HG03045 (cell line): ENCODE results near the gene EXOC3L2.
"Not testable (repeated sequence)": the region's sequence is repeated elsewhere in the genome, so short reads cannot be mapped to it uniquely, and the experiment has no call there.

ENCODE experiments used
- ATAC-seq: cut with Tn5 transposase; IDR thresholded peaks from one replicate; pipeline ENCODE4 v1.9.1; 2021; ENCODE audit warnings: mild to moderate bottlenecking, moderate library complexity; ENCODE audit not compliant: unreplicated experiment

Gene EXOC3L2

DNA sequence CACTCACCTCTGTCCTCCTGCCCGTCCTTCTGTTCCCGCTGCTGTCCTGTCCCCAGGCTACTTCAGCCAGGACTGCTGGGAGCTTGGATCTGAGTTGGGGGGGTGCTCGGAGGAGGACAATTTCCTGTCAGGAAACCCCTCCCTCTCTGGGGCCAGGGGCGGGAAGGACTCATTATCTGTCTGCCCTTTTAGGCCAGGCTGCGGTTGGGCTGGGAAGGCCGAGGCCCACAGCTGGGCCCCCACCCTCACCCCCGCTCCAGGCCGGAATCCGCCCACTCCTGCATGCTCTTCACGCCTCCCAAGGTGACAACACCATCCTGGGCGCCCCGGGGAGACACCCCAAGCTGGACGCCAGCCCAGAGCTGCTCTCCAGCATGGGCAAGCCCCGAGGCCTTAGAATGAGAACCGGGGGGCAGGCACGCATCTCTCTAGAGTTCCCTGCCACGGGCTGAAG lies at the start of gene EXOC3L2:
Gene EXOC3L2, minus strand, starts transcription at position 74 of the 454 bp plus-strand sequence. CDS start 6,362 bp downstream, outside the sequence.
- ATAC-seq: no peak

DNA sequence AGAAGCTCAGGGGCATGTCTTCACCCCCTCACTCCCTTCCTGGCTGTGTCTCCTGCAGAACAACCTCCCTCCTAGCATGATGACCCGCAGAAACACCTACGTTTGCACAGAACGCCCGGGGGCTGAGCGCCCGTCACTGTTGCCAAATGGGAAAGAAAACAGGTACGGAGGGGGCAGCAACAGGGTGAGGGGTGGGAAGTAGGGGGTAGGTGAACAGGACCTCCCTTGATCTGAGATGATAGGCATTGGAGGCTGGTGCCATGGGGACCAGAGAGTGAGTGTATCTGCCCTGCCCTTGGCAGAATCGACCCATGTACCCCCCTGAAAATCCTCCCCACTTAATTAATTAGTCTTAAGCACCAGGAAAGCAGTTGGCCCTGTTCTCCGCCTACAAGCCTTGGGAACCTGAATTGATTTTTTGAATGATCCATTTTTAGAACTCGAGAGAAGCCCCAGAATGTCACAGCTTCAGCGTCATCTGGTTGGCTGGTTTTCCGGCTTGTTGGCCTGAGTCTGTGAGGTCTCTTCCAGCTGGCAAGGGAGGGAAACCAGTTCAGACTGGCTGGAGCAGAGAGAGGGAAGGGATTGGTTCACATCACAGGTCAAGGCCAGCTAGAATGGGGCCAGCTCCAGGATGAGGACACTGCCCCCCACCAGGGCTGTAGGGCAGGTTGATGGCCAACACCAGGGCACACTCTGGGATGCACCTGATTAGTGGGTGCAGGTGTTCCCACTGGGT lies 49.3 kb upstream of the EXOC3L2 start:
- no peak for ATAC-seq

DNA sequence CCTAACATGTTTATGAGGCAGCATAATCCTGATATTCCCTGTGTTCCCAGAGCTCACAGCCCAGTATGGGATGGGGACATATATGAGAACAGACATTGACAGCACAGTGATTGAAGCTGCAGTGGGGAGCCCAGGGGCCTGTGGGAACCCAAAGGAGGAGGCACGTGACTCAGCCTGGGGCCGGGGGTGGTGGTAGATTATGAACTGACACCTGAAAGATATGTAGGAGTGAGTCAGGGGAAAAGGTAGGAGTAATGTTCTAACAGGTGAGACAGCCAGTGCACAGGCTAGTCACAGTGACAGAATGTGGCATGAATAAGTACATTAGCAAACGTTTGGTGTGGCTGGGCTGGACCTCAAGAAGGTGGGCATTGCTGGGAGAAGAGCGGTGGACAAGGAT lies 48.5 kb upstream of the EXOC3L2 start:
- no peak for ATAC-seq

DNA sequence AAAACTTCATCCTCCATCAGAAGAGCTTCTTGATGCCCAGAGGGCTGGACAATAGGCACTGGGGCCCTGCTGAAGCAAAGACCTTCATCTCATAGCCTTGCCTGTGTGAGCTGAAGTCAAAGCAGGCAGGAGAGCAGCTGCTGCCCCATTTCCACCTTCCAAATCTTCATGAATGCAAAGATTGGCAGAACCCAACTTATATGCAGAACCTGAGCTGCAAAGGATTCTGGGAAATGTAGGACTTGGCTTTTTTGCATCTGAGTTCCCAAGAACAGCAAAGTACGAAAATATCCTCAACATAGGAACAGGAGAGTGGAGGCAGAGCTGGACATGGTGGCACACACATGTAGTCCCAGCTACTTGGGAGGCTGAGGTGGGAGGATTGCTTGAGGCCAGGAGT lies 46.6 kb upstream of the EXOC3L2 start:
- no peak for ATAC-seq

DNA sequence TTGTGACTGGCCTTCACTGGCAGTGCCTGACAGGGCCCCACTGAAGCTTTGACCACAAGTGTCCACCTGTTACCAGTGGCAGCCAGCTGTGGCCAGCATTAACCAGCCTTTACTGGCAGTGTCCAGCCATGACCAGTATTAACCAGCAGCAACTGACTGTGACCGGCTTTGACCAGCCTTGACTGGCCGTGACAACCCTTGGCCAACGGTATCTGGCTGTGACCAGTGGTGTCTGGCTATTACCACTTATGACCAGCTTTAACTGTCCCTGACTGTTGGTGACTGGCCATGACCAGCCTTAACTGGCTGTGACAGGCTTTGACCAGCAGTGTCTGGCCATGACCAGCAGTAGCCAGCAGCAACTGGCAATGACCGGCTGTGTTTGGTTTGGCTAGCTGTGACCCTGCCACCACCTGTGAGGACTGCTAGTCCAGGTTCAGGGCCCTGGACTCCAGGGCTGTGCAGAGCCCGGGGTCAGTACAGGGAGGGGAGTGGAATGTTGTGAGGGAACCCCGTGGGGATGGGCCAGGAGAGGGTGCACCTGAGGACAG lies 45.2 kb upstream of the EXOC3L2 start:
- ATAC-seq: no peak

DNA sequence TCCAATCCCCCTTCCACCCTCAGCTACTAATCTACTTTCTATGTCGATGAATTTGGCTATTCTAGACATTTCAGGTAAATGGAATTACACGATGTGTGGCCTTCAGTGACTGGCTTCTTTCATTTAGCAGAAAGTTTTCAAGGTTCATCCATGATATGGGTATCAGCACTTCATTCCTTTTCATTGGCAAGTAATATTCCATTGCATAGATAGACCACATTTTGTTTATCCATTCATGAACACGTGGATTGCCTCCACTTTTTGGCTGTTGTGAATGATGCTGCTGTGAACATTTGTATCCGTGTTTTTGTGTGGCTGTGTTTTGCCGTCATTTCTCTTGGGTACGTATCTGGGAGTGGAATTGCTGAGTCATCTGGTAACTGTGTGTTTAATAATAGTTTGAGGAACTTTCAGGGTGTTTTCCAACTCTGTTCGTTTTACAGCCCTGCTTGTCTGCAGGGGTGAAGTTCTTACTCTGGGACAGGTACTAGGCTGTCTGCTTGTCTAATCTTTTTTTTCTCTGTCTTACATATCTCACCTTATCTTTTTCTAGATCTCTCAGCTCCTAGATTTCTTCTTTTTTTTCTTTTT lies 38.3 kb upstream of the EXOC3L2 start:
- ATAC-seq: no peak

DNA sequence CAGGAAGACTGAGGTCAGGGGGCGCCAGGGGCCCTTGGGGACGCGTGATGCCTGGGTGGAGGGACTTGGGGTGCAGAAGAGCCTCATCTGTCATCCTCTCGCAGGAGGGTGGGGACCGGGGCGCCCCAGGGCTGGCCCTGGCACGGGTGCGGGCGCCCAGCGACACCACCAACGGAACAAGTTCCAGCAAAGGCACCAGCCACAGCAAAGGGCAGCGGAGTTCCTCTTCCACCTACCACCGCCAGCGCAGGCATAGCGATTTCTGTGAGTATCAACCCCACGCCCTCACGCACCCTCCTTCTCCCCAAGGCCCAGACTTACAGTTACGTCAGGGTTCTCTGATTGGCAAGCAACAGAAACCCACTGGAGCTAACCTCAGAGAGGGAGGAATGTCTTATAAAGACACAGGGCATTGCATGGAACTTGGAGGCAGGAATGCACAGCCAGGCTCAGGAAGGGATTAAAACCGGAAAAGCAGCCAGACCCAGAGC lies 35.3 kb upstream of the EXOC3L2 start:
- ATAC-seq: no peak

DNA sequence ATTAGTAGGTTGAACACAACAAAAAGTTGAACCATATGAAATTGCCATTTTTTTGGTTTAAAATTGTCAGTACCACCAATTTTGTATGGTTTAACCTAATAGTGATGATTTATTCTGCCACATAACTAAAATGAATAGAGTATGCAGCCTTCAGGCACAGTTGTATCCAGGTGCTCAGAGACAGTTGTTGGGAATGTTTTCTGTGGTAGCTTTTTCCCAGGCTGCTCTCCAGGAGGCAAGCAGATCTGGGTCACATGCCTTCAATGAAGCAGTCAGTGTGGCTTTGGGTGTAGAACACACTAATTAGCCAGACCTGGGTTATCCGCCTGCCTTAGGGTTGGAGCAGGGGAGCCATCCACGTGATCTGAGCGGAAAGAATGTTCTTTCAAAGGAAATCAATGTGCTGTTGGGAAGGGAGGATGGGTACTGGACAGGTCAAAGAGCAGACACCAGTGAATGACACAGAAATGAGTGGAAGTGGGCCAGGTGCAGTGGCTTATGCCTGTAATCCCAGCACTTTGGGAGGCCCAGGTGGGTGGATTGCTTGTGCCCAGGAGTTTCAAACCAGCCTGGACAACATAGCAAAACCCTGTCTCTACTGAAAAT lies 34.5 kb upstream of the EXOC3L2 start:
- no peak for ATAC-seq

DNA sequence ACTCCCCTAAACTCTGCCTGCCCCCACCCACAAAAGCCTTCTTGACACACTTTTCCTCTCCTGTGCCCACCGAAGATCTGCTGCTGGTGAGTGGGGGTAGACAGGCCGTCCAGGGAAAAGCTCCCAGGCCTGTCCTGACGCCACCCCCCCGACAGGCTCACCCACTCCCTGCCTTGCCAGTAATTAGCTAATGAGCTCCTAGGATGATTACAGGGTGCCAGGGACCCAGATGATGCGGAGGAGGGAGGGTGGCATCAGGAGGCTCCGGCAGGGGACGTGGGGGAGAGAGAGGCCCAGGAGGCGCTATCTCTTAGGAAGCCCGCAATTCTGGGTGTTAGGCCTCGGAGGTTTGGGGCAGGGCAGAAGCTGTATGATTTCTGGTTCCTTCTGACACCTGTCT lies 32.9 kb upstream of the EXOC3L2 start:
- ATAC-seq: no peak

DNA sequence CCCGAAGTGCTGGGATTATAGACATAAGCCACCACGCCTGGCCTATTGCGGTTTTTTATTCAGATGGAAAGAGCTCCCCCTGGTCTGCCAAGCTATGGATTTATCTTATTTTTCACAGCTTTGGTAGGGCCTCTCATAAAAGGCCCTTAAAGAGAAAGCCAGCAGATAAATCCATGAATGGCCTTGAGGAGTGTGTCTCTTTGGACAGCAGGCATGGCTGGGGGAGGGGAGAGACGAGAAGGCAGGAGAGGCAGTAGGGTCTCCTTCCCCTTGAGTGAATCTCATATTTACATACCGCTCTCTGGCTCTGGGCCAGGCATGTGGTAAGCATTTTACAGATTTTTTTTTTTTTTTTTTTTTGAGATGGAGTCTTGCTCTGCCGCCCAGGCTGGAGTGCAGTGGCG lies 31.1 kb upstream of the EXOC3L2 start:
- no peak for ATAC-seq

DNA sequence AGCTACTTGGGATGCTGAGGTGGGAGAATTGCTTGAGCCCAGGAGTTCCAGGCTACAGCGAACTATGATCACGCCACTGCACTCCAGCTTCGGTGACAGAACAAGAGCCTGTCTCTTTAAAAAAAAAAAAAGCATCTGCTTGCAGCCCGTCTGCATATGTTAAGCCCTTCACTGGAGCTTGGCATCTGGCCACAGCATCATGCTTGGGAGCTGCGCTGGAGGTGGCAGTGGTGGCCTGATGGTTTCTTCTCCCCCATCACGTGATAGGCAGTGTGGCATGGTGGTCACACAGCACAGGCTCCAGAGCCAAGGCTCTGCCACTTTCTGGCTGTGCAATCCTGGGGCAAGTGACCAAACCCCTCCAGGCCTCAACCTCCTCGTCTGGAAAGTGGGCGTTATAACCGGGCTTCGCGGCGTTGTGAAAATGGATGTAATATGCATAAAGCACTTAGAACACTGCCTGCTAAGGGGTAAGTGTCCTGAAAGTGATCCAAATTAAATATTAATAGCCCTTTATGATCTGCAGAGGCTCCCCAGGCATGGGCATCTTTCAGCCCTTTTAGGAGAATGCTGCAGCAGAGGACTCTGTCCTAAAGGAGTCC lies 30.3 kb upstream of the EXOC3L2 start:
- ATAC-seq: no peak

DNA sequence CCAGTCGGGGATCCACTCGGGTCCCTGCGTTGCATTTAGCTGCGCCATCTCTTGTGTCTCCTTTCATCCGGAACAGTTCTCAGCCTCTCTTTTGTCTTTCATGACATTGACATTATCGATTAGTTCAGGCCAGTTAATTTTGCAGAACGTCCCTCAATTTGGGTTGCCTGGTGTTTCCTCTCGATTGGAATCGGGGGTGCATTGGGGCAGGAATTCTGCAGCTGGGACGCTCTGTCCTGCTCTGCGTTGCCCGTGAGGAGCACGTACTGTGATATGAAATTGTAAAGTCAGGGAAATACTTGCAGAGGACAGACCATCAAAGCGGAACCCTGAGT lies 28.3 kb upstream of the EXOC3L2 start:
- ATAC-seq: no peak

DNA sequence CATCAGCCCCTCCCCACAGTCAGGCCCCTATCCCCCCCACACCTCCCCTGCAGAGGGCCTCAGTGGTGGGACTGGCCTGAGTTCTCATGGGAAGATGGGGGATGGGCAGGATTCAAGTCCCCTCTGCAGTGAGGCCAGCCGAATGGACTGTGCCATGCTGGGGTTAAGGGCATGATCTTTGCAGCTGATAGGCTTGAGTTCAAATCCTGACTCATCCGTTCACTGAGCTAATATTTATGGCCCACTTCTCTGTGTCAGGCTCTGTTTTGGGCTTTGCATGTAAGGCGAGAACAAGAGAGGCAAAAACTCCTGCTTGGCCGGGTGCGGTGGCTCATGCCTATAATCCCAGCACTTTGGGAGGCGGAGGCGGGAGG lies 26.5 kb upstream of the EXOC3L2 start:
- ATAC-seq: no peak

DNA sequence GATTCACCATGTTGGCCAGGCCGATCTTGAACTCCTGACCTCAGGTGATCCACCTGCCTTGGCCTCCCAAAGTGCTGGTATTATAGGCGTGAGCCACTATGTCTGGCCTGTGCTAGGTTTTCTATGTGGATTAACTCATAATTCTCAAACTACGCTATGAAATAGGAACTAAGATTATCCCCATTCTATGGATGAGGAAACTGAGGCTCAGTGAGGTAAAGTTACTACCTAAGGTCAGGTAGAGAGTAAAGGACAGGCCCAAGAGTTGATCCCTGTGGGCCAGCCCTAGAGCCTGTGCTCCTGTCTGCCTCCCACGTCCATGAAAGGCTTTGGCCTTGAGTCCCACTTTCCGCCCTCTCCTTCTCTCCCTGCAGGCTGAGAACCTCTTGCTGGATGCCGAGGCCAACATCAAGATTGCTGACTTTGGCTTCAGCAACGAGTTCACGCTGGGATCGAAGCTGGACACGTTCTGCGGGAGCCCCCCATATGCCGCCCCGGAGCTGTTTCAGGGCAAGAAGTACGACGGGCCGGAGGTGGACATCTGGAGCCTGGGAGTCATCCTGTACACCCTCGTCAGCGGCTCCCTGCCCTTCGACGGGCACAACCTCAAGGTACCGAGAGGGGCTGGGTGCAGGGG lies 26.0 kb upstream of the EXOC3L2 start:
- ATAC-seq: no peak

DNA sequence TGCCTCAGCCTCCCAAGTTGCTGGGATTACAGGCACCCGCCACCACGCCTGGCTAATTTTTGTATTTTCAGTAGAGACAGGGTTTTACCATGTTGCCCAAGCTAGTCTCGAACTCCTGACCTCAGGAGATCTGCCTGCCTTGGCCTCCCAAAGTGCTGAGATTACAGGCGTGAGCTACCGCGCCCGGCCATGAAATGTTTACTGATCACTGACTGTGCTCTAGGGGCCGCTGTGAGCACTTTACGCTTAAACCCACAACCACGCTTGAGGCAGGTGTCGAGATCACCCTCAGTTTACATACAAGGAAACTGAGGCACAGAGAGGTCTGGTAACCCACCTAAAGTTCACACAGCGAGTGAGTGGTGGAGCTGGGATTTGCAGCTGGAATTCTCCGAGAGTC lies 24.7 kb upstream of the EXOC3L2 start:
- ATAC-seq: not testable (repeated sequence)

DNA sequence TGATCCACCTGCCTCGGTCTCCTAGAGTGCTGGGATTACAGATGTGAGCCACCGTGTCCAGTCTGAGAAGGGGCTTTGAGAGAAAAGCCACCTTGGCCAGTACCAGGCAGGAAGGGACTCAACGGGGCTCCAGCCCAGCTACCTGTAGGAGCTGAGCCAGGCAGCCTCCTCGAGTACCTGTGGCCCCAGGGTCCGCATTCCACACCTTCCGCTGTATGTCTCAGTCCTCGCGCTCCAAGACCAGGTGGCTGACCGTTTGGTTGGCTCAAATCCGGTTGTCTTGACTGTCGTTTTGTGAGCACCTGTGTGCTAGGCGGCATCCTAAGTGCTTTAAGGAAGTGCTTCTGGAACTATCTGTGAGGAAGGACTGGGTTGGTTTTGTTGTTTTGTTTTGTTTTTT lies 22.1 kb upstream of the EXOC3L2 start:
- ATAC-seq: no peak

DNA sequence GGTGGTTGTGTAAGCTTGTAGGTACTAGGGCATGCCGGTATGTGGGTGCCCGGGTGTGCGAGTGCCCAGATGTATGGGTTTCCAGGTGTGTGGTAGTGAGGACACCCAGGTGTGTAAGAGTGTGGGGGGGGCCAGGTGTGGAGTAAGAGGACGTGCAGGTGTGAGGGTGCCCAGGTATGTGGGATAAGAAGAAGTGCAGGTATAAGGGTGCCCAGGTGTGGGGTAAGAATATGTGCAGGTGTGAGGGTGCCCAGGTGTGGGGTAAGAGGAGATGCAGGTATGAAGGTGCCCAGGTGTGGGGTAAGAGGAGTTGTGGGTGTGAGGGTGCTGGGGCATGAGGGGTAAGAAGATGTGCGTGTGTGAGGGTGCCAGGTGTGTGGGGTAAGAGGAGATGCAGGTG lies 20.2 kb upstream of the EXOC3L2 start:
- ATAC-seq: no peak

DNA sequence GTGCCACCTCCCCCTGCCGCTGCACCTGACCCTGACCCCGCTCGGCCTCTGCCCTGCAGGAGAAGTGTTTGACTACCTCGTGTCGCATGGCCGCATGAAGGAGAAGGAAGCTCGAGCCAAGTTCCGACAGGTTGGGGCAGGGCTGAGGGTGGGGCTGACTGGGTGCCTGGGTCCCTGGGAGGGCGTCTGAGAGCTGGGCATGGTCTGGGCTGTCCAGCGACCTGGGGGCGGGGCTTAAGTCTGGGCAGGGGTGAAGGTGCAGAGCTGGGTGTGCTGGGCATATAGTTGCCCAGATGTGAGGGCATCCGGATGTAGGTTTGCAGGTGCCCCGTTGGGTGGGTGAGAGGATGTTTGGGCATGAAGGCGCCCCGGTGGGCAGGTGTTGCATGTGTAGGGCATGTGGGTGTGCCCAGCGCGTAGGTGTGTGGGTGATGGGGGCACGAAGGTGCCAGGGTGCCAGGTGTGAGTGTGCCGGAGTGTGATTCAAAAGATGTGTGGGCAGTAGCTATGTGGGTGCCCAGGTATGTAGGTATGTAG lies 19.6 kb upstream of the EXOC3L2 start:
- no peak for ATAC-seq

DNA sequence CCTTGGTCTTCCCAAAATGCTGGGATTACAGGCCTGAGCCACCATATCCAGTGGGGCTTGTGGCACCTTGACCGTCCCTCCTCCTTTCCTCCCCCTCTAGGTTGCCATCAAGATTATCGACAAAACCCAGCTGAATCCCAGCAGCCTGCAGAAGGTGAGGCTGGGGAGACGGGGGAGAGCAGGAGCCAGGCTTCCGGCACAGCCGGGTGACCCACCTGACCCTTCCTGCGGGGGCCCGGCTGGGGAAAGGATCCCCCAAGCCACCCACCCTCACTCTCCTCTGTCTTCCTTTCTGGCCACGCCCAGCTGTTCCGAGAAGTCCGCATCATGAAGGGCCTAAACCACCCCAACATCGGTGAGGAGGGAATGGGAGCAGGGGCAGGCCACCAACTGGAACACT lies 17.8 kb upstream of the EXOC3L2 start:
- ATAC-seq: no peak

DNA sequence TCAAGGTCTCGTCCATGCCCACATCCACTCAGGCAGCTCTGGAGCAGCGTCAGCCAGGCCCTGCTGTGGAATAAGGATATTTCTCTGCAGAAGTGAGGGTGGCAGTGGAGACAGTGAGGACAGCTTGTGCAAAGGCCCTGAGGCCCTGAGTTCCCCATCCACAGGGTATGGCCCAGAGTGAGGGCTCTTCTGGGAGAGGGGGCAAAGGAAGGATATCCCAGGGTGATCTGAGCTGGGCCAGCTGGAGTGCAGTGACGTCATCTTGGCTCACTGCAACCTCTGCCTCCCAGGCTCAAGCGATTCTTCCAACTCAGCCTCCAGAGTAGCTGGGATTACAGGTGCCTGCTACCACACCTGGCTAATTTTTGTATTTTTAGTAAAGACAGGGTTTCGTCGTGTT lies 17.4 kb upstream of the EXOC3L2 start:
- no peak for ATAC-seq

DNA sequence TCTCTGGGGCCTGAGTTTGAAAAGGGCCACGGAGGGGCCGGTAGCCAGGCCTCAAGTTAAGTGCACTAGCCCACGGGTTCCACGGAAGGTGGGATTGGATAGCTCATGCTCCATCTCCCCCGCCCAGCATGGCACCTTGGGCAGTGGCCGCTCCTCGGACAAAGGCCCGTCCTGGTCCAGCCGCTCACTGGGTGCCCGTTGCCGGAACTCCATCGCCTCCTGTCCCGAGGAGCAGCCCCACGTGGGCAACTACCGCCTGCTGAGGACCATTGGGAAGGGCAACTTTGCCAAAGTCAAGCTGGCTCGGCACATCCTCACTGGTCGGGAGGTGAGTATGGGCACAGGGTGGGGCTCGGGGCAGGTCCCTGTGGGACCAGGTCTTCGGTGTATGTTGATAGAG lies 13.7 kb upstream of the EXOC3L2 start:
- ATAC-seq: no peak
